SJSA1 (cell line): Measurements from ENCODE around the gene GAS1. TPM values are rescaled to one million over a fixed set of nuclear protein-coding genes. Genes with fewer than 3 reads are reported as not detected.

Experiments
- DNase-seq, 2 experiments: peaks; one replicate each; pipeline ENCODE4 v3.0.0-alpha.2; 2015 to 2020; ENCODE audit warnings: low spot score in 2 of 2, low read depth in 1 of 2
- H3K27ac ChIP-seq: fragments of 250-450 bp; sonication (Bioruptor Pico); 2 replicates; pipeline ENCODE4 v1.5.1; 2020; ENCODE audit warnings: mild to moderate bottlenecking, moderate library complexity
- H3K27me3 ChIP-seq: fragments of 250-450 bp; sonication (Bioruptor Pico); replicated peaks from 2 replicates; pipeline ENCODE4 v1.5.1; 2020; ENCODE audit warnings: mild to moderate bottlenecking, moderate library complexity
- H3K36me3 ChIP-seq: fragments of 250-450 bp; sonication (Bioruptor Pico); 2 replicates; pipeline ENCODE4 v1.5.1; 2020; ENCODE audit warnings: mild to moderate bottlenecking
- H3K4me1 ChIP-seq: fragments of 250-450 bp; sonication (Bioruptor Pico); replicated peaks from 2 replicates; pipeline ENCODE4 v1.6.1; 2021; ENCODE audit warnings: mild to moderate bottlenecking
- H3K4me3 ChIP-seq: fragments of 250-450 bp; sonication (Bioruptor Pico); 2 replicates; pipeline ENCODE4 v1.5.1; 2020; ENCODE audit warnings: mild to moderate bottlenecking
- H3K9me3 ChIP-seq: fragments of 250-450 bp; sonication (Bioruptor Pico); replicated peaks from 2 replicates; pipeline ENCODE4 v1.5.1; 2020; ENCODE audit warnings: mild to moderate bottlenecking
- total RNA-seq: library from RNA; depleted of rRNA; stranded (reverse); fragments of >200 nt; shearing (Covaris generic); gene quantifications from 2 replicates; pipeline ENCODE4 v1.2.3, GENCODE V29; 2014

The GAS1 gene
- total RNA-seq, 1 experiment from 2014 or later, result 2.3 TPM

GRCh38 chr9:86938780-86939179 lies 8.5 kb downstream of the GAS1 start:
- Histone ChIP-seq H3K4me3 (no peak overlapping the region), H3K27me3 (peaks cover 46% of the 10 kb centered on the region), H3K36me3 (no peaks in the 10 kb centered on the region), H3K9me3 (0 out of 2 replicates have a peak, but pooled peaks cover 2% of the 10 kb centered on the region), H3K4me1 (0 out of 2 replicates have a peak, but pooled peaks cover 5% of the 10 kb centered on the region), H3K27ac (no peak overlapping the region)
- DNase-seq, result no peak

GRCh38 chr9:86926145-86926544 lies 21.2 kb downstream of the GAS1 start:
- no peak overlapping the region for H3K27ac ChIP-seq

GRCh38 chr9:86925686-86926085 lies 21.6 kb downstream of the GAS1 start:
- Histone ChIP-seq H3K9me3 (no peaks in the 10 kb centered on the region), H3K27ac (0 out of 2 replicates have a peak overlapping the region, but pooled peaks have one; percentile 29), H3K4me3 (no peak overlapping the region), H3K27me3 (no peaks in the 10 kb centered on the region), H3K4me1 (peaks cover 12% of the 10 kb centered on the region), H3K36me3 (no peaks in the 10 kb centered on the region)
- DNase-seq, result peak in 1 of 2 experiments; percentile 60

More at GRCh38 chr9:86926145-86926544, 21.2 kb downstream of the GAS1 start:
- Histone ChIP-seq H3K4me1 (peaks cover 12% of the 10 kb centered on the region), H3K27me3 (no peaks in the 10 kb centered on the region), H3K36me3 (no peaks in the 10 kb centered on the region), H3K4me3 (no peak overlapping the region), H3K9me3 (no peaks in the 10 kb centered on the region)
- DNase-seq, result no peak

GRCh38 chr9:86924206-86924605 lies 23.1 kb downstream of the GAS1 start:
- Histone ChIP-seq H3K4me1 (peaks cover 12% of the 10 kb centered on the region), H3K27me3 (no peaks in the 10 kb centered on the region), H3K9me3 (no peaks in the 10 kb centered on the region), H3K36me3 (no peaks in the 10 kb centered on the region), H3K4me3 (no peak overlapping the region), H3K27ac (no peak overlapping the region)
- no peak for DNase-seq

GRCh38 chr9:86921151-86921923 lies 26.0 kb downstream of the GAS1 start:
- H3K9me3 ChIP-seq, result no peaks in the 10 kb centered on the region
- no peaks in the 10 kb centered on the region for H3K27me3 ChIP-seq
- H3K4me3 ChIP-seq, result no peak overlapping the region
- H3K27ac ChIP-seq, result no peak overlapping the region
- no peaks in the 10 kb centered on the region for H3K36me3 ChIP-seq
- peaks cover 12% of the 10 kb centered on the region for H3K4me1 ChIP-seq
- DNase-seq, result no peak

GRCh38 chr9:86918556-86918955 lies 28.8 kb downstream of the GAS1 start:
- Histone ChIP-seq H3K27me3 (no peaks in the 10 kb centered on the region), H3K4me3 (no peak overlapping the region)

GRCh38 chr9:86912210-86912609 lies 35.1 kb downstream of the GAS1 start:
- Histone ChIP-seq H3K9me3 (no peaks in the 10 kb centered on the region), H3K27ac (no peak overlapping the region), H3K4me1 (no peaks in the 10 kb centered on the region), H3K4me3 (no peak overlapping the region), H3K36me3 (no peaks in the 10 kb centered on the region), H3K27me3 (no peaks in the 10 kb centered on the region)
- no peak for DNase-seq

More at GRCh38 chr9:86918556-86918955, 28.8 kb downstream of the GAS1 start:
- no peak for DNase-seq
- H3K36me3 ChIP-seq, result no peaks in the 10 kb centered on the region
- H3K4me1 ChIP-seq, result no peaks in the 10 kb centered on the region
- no peaks in the 10 kb centered on the region for H3K9me3 ChIP-seq
- no peak overlapping the region for H3K27ac ChIP-seq

- Histone ChIP-seq H3K4me1 (no peaks in the 10 kb centered on the region), H3K27ac (no peak overlapping the region), H3K9me3 (no peaks in the 10 kb centered on the region), H3K36me3 (no peaks in the 10 kb centered on the region), H3K27me3 (peaks cover 4% of the 10 kb centered on the region; the same call in 1 of the 2 replicates), H3K4me3 (no peak overlapping the region)
- DNase-seq, result no peak
These were observed 37.9 kb downstream of the GAS1 start for GRCh38 chr9:86909388-86909787.

- Histone ChIP-seq H3K27me3 (peaks cover 4% of the 10 kb centered on the region; the same call in 1 of the 2 replicates), H3K36me3 (no peaks in the 10 kb centered on the region), H3K4me3 (no peak overlapping the region), H3K27ac (no peak overlapping the region), H3K9me3 (no peaks in the 10 kb centered on the region), H3K4me1 (no peaks in the 10 kb centered on the region)
- no peak for DNase-seq
These were observed 39.0 kb downstream of the GAS1 start for GRCh38 chr9:86908261-86908660.

- no peaks in the 10 kb centered on the region for H3K4me1 ChIP-seq
- H3K9me3 ChIP-seq, result no peaks in the 10 kb centered on the region
- H3K36me3 ChIP-seq, result no peaks in the 10 kb centered on the region
- peaks cover 4% of the 10 kb centered on the region; the same call in 1 of the 2 replicates for H3K27me3 ChIP-seq
- no peak overlapping the region for H3K4me3 ChIP-seq
- no peak overlapping the region for H3K27ac ChIP-seq
- DNase-seq, result no peak
These were observed 40.0 kb downstream of the GAS1 start for GRCh38 chr9:86907346-86907745.

GRCh38 chr9:86903734-86904085 lies 43.6 kb downstream of the GAS1 start:
- no peak overlapping the region for H3K4me3 ChIP-seq
- no peaks in the 10 kb centered on the region for H3K36me3 ChIP-seq
- no peaks in the 10 kb centered on the region for H3K9me3 ChIP-seq
- no peak for DNase-seq
- H3K4me1 ChIP-seq, result no peaks in the 10 kb centered on the region
- H3K27ac ChIP-seq, result no peak overlapping the region
- peaks cover 4% of the 10 kb centered on the region; the same call in 1 of the 2 replicates for H3K27me3 ChIP-seq

GRCh38 chr9:86902991-86903733 lies 44.1 kb downstream of the GAS1 start:
- no peak for DNase-seq
- Histone ChIP-seq H3K36me3 (no peaks in the 10 kb centered on the region), H3K27ac (no peak overlapping the region), H3K9me3 (no peaks in the 10 kb centered on the region), H3K4me3 (no peak overlapping the region), H3K27me3 (peaks cover 4% of the 10 kb centered on the region; the same call in 1 of the 2 replicates), H3K4me1 (no peaks in the 10 kb centered on the region)

- Histone ChIP-seq H3K4me1 (no peaks in the 10 kb centered on the region), H3K9me3 (no peaks in the 10 kb centered on the region), H3K27me3 (peaks cover 4% of the 10 kb centered on the region; the same call in 1 of the 2 replicates), H3K27ac (no peak overlapping the region), H3K4me3 (no peak overlapping the region), H3K36me3 (no peaks in the 10 kb centered on the region)
- no peak for DNase-seq
These were observed 44.7 kb downstream of the GAS1 start for GRCh38 chr9:86902586-86902985.

- H3K27me3 ChIP-seq, result peaks cover 4% of the 10 kb centered on the region; the same call in 1 of the 2 replicates
- H3K27ac ChIP-seq, result no peak overlapping the region
- H3K4me3 ChIP-seq, result no peak overlapping the region
- H3K4me1 ChIP-seq, result no peaks in the 10 kb centered on the region
- DNase-seq, result no peak
- H3K36me3 ChIP-seq, result no peaks in the 10 kb centered on the region
- H3K9me3 ChIP-seq, result no peaks in the 10 kb centered on the region
These were observed 45.1 kb downstream of the GAS1 start for GRCh38 chr9:86902176-86902575.
